Keratinocyte (primary cell): ENCODE measurements around the gene ANKRD44. TPM values are rescaled to one million over a fixed set of nuclear protein-coding genes. Genes with fewer than 3 reads are reported as not detected.

Source experiments
- DNase-seq: peaks from one replicate; pipeline ENCODE4 v3.0.0-alpha.2; 2011; ENCODE audit warnings: low read depth, missing footprints, low spot score
- FAIRE-seq: peaks from 2 replicates; lab custom pipeline; 2011; peaks lifted over from hg19 to GRCh38; lab: Jason Lieb, UNC
- H2AFZ ChIP-seq: 2 replicates; pipeline ENCODE4 v1.6.0; 2012; ENCODE audit warnings: low read length, control low read depth, inconsistent platforms; ENCODE audit not compliant: control insufficient read depth
- H3K27ac ChIP-seq: 2 replicates; pipeline ENCODE4 v1.5.1; 2011; ENCODE audit warnings: low read length; ENCODE audit not compliant: control insufficient read depth, insufficient read depth
- H3K27me3 ChIP-seq: 3 replicates; pipeline ENCODE4 v1.6.0; 2011; ENCODE audit warnings: low read length; ENCODE audit not compliant: control insufficient read depth, insufficient read depth; ENCODE audit errors: extremely low read depth
- H3K36me3 ChIP-seq, 2 experiments: 2 replicates in 1 of 2; 3 replicates in 1 of 2; pipeline ENCODE4 v1.5.1; 2011; ENCODE audit warnings: low read length in 2 of 2, mild to moderate bottlenecking in 1 of 2; ENCODE audit not compliant: control insufficient read depth in 2 of 2, insufficient read depth in 2 of 2; ENCODE audit errors: extremely low read depth in 1 of 2
- H3K4me1 ChIP-seq: 3 replicates; pipeline ENCODE4 v1.5.1; 2011; ENCODE audit warnings: low read length; ENCODE audit not compliant: control insufficient read depth, insufficient read depth; ENCODE audit errors: extremely low read depth
- H3K4me2 ChIP-seq: 3 replicates; pipeline ENCODE4 v1.6.0; 2011; ENCODE audit warnings: low read depth, low read length; ENCODE audit not compliant: control insufficient read depth, insufficient read depth; ENCODE audit errors: extremely low read depth
- H3K4me3 ChIP-seq, 3 experiments: fragments of 200-600 bp in 1 of 3; sonication (generic) in 1 of 3; 2 replicates in 2 of 3; 3 replicates in 1 of 3; pipeline ENCODE4 v1.5.1; 2011 to 2016; ENCODE audit warnings: low read length in 3 of 3, mild to moderate bottlenecking in 3 of 3, control low read depth in 2 of 3, inconsistent platforms in 1 of 3, low read depth in 1 of 3, mixed read lengths in 1 of 3, mixed run types in 1 of 3, moderate library complexity in 1 of 3; ENCODE audit not compliant: control insufficient read depth in 2 of 3, insufficient read depth in 2 of 3; ENCODE audit errors: extremely low read depth in 1 of 3
- H3K79me2 ChIP-seq: 2 replicates; pipeline ENCODE4 v1.6.0; 2012; ENCODE audit warnings: low read length; ENCODE audit not compliant: control insufficient read depth, insufficient read depth
- H3K9ac ChIP-seq: 3 replicates; pipeline ENCODE4 v1.6.0; 2011; ENCODE audit warnings: low read length; ENCODE audit not compliant: control insufficient read depth, insufficient read depth; ENCODE audit errors: extremely low read depth
- H3K9me1 ChIP-seq: 3 replicates; pipeline ENCODE4 v1.6.0; 2011; ENCODE audit warnings: low read length; ENCODE audit not compliant: control insufficient read depth, insufficient read depth; ENCODE audit errors: extremely low read depth
- H3K9me3 ChIP-seq: 2 replicates; pipeline ENCODE4 v1.5.1; 2012; ENCODE audit warnings: low read depth, low read length; ENCODE audit not compliant: control insufficient read depth
- H4K20me1 ChIP-seq: 3 replicates; pipeline ENCODE4 v1.6.0; 2011; ENCODE audit warnings: low read length; ENCODE audit not compliant: control insufficient read depth, insufficient read depth; ENCODE audit errors: extremely low read depth
- EZH2 ChIP-seq: IDR thresholded peaks from one replicate; pipeline ENCODE4 v1.6.1; 2012; ENCODE audit warnings: inconsistent platforms, mild to moderate bottlenecking, low read length, moderate library complexity
- dilution Hi-C: fragments of 300-500 bp; cut with MboI; formaldehyde crosslinking; loops from one replicate; pipeline ENCODE4 v1.7.0; 2020; ENCODE audit warnings: low sequenced_read_pairs; ENCODE audit not compliant: extremely low pct_ligation_motif_present
- polyA plus RNA-seq, 5 experiments: library from polyadenylated mRNA; depleted of rRNA in 3 of 5; stranded (reverse) in 3 of 5; stranded (forward) in 1 of 5; unstranded in 1 of 5; fragments of >200 nt; gene quantifications; 1 replicate in 1 of 5; 2 replicates in 3 of 5; 3 replicates in 1 of 5; pipeline versions ENCODE4 v1.2.1 to v1.2.3, GENCODE V29; 2011 to 2012; ENCODE audit warnings: missing spikeins in 2 of 5, low read depth in 1 of 5, low replicate concordance in 1 of 5
- TF ChIP-seq, protein P1 (sequence below), 3 experiments: IDR thresholded peaks in 1 of 3; conservative IDR thresholded peaks in 1 of 3; optimal IDR thresholded peaks in 1 of 3; 2 replicates in 2 of 3; 3 replicates in 1 of 3; pipeline versions ENCODE3 to v1.5.1; 2011; ENCODE audit warnings: low read length in 3 of 3, mild to moderate bottlenecking in 3 of 3, moderate library complexity in 2 of 3, control low read depth in 1 of 3, inconsistent platforms in 1 of 3; ENCODE audit not compliant: insufficient read depth in 2 of 3; ENCODE audit errors: extremely low read depth in 1 of 3

ANKRD44 gene
- polyA plus RNA-seq, 1 donor (not counting 4 experiments of a cell fraction or from before 2014, with no cell fraction given), result 0.35 TPM

DNA sequence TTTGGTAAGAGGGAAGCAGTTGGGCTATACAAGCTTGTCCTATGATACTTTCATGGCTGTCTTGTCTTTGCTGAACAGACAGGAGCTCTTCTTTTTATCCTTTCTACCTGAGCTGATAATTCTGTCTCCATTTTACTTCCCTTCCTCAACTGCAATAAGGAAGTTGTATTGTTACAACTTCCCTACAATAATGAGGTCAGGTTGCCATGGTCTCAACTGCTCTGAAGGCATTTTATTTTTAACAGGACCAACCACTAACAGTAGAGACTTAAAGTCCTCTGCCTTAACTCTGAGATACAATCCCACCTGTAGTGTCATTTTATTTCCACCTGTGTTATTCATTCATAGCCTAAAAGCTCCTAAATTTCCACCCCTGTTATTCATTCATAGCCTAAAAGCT is 265.5 kb downstream of the ANKRD44 start:
- no peak for TF ChIP-seq EZH2
- TF ChIP-seq, protein P1, sequence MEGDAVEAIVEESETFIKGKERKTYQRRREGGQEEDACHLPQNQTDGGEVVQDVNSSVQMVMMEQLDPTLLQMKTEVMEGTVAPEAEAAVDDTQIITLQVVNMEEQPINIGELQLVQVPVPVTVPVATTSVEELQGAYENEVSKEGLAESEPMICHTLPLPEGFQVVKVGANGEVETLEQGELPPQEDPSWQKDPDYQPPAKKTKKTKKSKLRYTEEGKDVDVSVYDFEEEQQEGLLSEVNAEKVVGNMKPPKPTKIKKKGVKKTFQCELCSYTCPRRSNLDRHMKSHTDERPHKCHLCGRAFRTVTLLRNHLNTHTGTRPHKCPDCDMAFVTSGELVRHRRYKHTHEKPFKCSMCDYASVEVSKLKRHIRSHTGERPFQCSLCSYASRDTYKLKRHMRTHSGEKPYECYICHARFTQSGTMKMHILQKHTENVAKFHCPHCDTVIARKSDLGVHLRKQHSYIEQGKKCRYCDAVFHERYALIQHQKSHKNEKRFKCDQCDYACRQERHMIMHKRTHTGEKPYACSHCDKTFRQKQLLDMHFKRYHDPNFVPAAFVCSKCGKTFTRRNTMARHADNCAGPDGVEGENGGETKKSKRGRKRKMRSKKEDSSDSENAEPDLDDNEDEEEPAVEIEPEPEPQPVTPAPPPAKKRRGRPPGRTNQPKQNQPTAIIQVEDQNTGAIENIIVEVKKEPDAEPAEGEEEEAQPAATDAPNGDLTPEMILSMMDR (optimal IDR thresholded peaks at IDR 0.05 in 1 of 3, IDR thresholded peaks at IDR 0.05 in 1 of 3, conservative IDR thresholded peaks at IDR 0.05 in 1 of 3; ENCODE audit: extremely low read depth in 1 of 3, insufficient read depth in 2 of 3, low read length in 3 of 3), result no peak
- Histone ChIP-seq H3K9me3 (no peaks in the 10 kb centered on the region), H2AFZ (no peak overlapping the region), H3K27me3 (no peaks in the 10 kb centered on the region), H3K4me1 (no peaks in the 10 kb centered on the region), H3K4me3 (no peak overlapping the region), H3K27ac (no peak overlapping the region), H3K4me2 (no peak overlapping the region), H3K9ac (no peak overlapping the region), H3K9me1 (no peaks in the 10 kb centered on the region), H3K79me2 (no peaks in the 10 kb centered on the region), H3K36me3 (no peaks in the 10 kb centered on the region), H4K20me1 (no peaks in the 10 kb centered on the region)
- DNase-seq (no peak), FAIRE-seq (no peak)
- dilution Hi-C loops, result no loop called here

- Histone ChIP-seq H3K9me1 (no peaks in the 10 kb centered on the region), H2AFZ (no peak overlapping the region), H3K9me3 (no peaks in the 10 kb centered on the region), H3K4me3 (no peak overlapping the region), H3K36me3 (no peaks in the 10 kb centered on the region), H3K4me1 (no peaks in the 10 kb centered on the region), H3K27me3 (no peaks in the 10 kb centered on the region), H3K27ac (no peak overlapping the region), H3K4me2 (no peak overlapping the region), H3K79me2 (no peaks in the 10 kb centered on the region), H3K9ac (no peak overlapping the region), H4K20me1 (no peaks in the 10 kb centered on the region)
- dilution Hi-C loops, result no loop called here
- no peak for FAIRE-seq
- DNase-seq, result no peak
- TF ChIP-seq EZH2, result no peak
- TF ChIP-seq, protein P1 (optimal IDR thresholded peaks at IDR 0.05 in 1 of 3, IDR thresholded peaks at IDR 0.05 in 1 of 3, conservative IDR thresholded peaks at IDR 0.05 in 1 of 3; ENCODE audit: extremely low read depth in 1 of 3, insufficient read depth in 2 of 3, low read length in 3 of 3), result no peak
Measured at GRCh38 chr2:197042739-197043196, 267.8 kb downstream of the ANKRD44 start.
